Stimulated activated CD8-positive, alpha-beta memory T cell treated with anti-CD3 and anti-CD28 coated beads, Interleukin-12 subunit alpha, Interleukin-12 subunit beta, amount 100 ng/mL, for 1 hour (primary cell): ENCODE results near the gene TDP2.
"Not testable (repeated sequence)": the region's sequence is repeated elsewhere in the genome, so short reads cannot be mapped to it uniquely, and the experiment has no call there.

Experiments
- DNase-seq: peaks from one replicate; pipeline ENCODE4 v3.0.0-alpha.2; 2020; ENCODE audit warnings: low read depth

Gene TDP2

GRCh38 chr6:24646771-24647170 is 19.9 kb downstream of the TDP2 start:
- DNase-seq: no peak

DNA sequence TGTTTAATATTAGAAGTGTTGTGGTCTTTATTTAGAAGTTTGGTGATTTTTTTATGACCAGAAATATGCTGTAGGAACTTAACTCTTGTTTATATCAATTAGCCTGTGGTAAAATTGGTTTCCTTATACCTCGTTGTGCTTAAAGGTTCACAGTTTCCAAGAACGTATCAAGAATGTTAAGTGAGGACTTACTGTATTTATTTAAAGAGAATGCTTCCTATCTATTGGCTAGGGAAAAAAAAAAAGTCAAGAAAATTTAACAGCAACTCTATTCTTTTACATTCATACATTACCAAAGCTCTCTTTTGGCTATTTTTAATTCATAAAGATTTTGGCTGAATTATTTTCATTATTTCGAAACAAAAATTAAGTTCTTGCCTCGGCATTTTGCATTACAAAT is 22.3 kb downstream of the TDP2 start:
- DNase-seq: no peak

DNA sequence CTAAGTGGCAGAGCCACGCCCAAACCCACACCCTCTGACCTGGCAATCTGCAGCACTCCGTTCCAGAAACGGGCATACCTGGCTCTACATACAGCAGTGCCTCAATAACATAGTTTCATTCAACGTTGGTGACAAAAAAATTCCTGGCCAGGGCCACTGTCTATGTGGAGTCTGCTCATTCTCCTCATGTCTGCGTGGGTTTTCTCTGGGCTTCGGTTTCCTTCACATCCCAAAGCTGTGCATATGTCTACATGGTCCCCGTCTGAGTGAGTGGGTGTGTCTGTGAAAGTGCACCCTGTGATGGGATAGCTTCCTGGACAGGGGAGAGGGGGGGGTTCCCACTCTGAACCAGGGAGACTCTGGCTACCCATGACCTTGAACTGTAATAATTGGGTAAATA is 22.8 kb downstream of the TDP2 start:
- DNase-seq: no peak

- DNase-seq: no peak
These were observed 24.6 kb downstream of the TDP2 start for GRCh38 chr6:24642061-24642460.

DNA sequence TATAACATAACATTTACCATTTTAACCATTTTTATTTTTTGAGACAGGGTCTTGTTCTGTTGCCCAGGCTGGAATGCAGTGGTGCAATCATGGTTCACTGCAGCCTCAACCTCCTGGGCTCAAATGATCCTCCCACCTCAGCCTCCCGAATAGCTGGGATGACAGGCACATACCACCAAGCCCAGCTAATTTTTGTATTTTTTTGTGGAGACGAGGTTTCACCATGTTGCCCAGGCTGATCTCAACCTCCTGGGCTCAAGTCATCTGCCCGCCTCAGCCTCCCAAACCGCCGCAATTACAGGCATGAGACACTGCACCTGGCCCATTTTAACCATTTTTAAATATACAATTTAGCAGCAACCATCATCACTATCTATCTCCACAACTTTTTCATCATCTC is 26.1 kb downstream of the TDP2 start:
- DNase-seq: not testable (repeated sequence)

- DNase-seq: no peak
These were observed 26.5 kb downstream of the TDP2 start for GRCh38 chr6:24640166-24640565.

DNA sequence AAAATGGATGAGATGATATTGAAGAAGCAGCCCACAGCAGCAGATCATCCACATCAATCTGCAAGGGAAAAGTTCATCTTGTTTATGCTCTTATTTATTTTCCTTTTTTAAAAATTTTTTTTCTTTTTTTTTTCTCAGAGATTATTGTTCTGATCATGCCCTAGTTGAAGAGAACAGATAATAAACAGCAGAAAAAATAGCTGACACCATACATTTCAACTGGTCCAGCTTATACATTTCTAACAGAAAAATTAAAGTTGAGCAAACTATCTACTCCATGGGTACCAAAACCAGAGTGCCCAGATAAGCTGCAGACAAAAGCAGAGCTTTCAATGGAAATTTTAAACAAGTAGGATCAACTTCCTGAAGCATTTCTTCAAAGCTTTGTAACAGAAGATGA is 30.0 kb downstream of the TDP2 start:
- no peak for DNase-seq

DNA sequence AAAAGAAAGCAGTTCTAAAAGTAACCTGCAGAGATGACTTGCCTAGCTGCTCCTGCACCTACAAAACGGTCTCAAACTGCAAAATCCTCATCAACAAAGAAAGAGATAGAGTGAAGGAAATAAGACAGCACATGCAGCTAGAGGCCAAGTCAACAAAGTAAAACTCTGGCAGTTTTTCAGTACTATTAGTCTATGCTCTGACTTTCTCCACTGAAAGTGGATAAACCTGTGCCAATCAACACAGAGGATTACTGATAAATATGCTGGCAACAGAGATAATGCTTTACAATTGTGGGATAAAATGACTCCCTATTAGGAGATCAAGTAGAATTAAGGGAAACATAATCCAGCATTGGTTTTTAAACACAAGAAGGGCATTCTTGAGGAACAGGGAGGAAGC is 34.1 kb downstream of the TDP2 start:
- DNase-seq: no peak

- no peak for DNase-seq
These were observed 35.0 kb downstream of the TDP2 start for GRCh38 chr6:24631671-24632070.

- DNase-seq: no peak
These were observed 35.7 kb downstream of the TDP2 start for GRCh38 chr6:24630856-24631505.

- DNase-seq: no peak
These were observed 44.9 kb downstream of the TDP2 start for GRCh38 chr6:24621626-24622289.

DNA sequence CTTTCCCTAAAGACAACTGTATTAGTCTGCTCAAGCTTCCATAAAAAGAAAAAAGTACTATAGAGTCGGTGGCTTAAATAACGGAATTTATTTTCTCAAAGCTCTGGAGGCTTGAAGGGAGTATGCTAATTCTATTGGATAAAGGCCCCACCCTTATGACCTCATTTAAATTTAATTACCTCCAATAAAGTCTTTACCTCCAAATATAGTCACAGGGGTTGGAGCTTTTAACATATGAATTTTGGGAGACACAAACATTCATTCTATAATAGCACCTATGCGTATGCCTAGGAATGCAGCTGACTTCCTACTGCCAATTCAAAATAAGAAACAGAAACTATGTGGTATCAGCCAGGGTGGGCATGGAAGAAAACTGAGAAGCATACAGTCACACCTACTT is 46.1 kb downstream of the TDP2 start:
- DNase-seq: no peak

- DNase-seq: no peak
These were observed 47.0 kb downstream of the TDP2 start for GRCh38 chr6:24619661-24620060.

- DNase-seq: no peak
These were observed 52.1 kb downstream of the TDP2 start for GRCh38 chr6:24614648-24615047.

DNA sequence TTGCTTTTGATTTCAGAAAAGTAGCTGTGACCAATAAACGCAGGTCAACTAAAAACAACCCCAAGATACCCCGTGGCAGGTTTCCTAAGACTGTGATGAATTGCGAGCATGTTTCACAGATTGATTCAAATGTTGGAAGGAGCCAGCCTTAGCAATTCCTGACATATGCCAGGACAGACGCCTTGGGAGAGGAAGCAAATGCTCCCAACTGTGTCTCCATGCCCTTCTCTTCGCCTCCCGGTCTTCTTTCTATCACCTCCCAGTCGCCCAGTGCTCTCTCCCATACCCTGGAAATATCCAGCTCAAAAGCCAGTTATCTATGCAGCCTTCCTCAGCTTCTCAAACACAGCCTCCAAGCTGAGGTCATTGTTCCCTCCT is 52.7 kb downstream of the TDP2 start:
- DNase-seq: no peak

DNA sequence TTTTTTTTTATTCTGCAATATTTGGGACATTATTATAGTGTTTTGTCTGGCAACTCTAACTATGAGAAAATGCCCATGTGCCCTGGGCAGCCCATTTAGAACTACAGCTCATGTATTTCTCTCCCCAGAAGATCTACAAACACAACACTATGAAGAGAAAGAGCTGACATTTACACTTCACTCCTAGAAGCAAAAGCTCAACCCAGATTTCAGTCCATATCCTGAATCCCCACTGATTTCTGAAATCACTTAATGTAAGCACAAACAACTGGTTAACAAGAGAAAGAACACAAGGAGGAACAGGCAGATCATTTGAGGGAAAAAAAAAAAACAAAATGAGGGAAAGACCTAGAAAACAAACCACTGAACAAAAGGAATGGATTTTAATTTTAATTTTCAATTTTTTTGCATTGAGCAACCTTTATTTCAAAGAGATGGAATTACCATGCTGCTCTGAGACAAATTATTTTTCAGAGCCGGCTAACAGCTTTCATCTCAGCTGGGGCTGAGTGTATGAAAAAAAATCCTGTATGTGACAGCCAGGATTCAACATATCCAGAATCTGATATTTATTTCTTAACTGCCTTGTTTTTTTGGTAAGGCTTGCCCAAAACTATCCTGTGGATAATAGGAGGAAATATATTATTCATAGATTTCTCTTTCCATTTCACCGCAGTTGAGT is 53.2 kb downstream of the TDP2 start:
- no peak for DNase-seq

DNA sequence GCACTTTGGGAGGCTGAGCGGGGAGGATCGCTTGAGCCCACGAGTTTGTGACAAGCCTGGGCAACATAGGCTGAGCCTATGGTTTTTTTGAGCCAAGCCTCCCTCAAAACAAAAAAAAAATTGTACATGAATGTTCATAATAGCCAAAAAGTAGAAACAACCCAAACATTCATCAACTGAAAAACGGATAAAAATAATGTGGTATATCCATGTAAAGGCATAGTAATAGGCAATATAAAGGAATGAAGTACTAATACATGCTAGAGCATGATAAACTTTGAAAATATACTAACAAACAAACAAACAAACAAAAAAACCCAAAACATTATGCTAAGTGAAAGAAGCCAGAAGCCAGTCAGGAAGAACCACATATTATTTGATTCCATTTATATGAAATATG is 56.0 kb downstream of the TDP2 start:
- no peak for DNase-seq

GRCh38 chr6:24607310-24608105 is 59.2 kb downstream of the TDP2 start:
- DNase-seq: no peak

DNA sequence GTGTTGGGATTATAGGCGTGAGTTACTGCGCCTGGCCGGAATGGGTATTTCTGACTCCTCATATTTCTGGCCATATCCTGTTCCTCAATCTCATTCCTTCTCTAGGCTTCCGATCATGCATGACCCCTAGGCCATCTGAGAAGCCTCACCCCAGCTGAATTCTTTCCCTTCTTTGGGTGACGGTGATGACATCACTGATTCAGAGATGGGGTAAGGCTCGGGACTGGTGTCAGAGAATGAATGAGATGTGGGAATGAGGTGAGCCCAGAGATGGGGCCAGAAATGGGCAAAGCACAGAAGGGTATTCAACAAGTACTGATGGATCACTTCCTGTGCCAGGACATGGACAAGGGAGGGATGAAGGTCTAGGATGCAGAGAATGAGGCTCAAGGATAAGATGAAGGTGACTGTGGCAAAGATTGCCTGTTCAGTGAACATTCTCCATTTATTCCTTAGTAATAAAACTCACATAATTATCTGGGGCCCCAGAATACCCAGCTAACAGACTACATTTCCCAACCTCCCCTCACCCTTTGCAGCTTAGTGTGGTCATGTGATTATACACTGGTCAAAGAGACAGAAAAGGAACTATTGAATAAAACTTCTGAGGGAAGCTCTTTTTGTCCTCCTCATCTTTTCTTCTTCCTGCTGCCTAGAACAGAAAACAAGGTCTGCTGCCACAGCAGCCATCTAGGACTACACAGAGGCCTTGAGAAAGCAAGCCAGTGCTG is 60.3 kb downstream of the TDP2 start:
- DNase-seq: no peak

- no peak for DNase-seq
These were observed 63.5 kb downstream of the TDP2 start for GRCh38 chr6:24603241-24603640.

- DNase-seq: no peak
These were observed 65.8 kb downstream of the TDP2 start for GRCh38 chr6:24600903-24601302.
